Ecto neural progenitor cell (in vitro differentiated cells): ENCODE results near the gene LZTFL1.

Experiments used
- DNase-seq: peaks from one replicate; pipeline ENCODE4 v3.0.0-alpha.2; 2018; ENCODE audit warnings: low spot score

The LZTFL1 gene

GRCh38 chr3:45807681-45808540, 34.0 kb downstream of the LZTFL1 start:
- DNase-seq = no peak

GRCh38 chr3:45807133-45807532, 34.8 kb downstream of the LZTFL1 start:
- no peak for DNase-seq

GRCh38 chr3:45806072-45806471, 35.8 kb downstream of the LZTFL1 start:
- no peak for DNase-seq

GRCh38 chr3:45803252-45803935, 38.5 kb downstream of the LZTFL1 start:
- no peak for DNase-seq

- DNase-seq = no peak
Measured at GRCh38 chr3:45802146-45802545, 39.8 kb downstream of the LZTFL1 start.

GRCh38 chr3:45800611-45801010, 41.3 kb downstream of the LZTFL1 start:
- DNase-seq = no peak

- no peak for DNase-seq
Measured at GRCh38 chr3:45799586-45799985, 42.3 kb downstream of the LZTFL1 start.

GRCh38 chr3:45798034-45798433, 43.9 kb downstream of the LZTFL1 start:
- DNase-seq = no peak

GRCh38 chr3:45796902-45797637, 44.8 kb downstream of the LZTFL1 start:
- no peak for DNase-seq

- DNase-seq = peak; percentile 72
Measured at GRCh38 chr3:45795882-45796765, 45.8 kb downstream of the LZTFL1 start, which contains the start of gene SLC6A20. TSS of gene SLC6A20 (minus strand) at chr3:45796536. CDS start at chr3:45796419, 117 bp downstream.

- no peak for DNase-seq
Measured at GRCh38 chr3:45795509-45795881, 46.4 kb downstream of the LZTFL1 start.

- no peak for DNase-seq
Measured at GRCh38 chr3:45794660-45795059, 47.3 kb downstream of the LZTFL1 start.

GRCh38 chr3:45794177-45794560, 47.8 kb downstream of the LZTFL1 start:
- no peak for DNase-seq

- peak; percentile 10 for DNase-seq
Measured at GRCh38 chr3:45793482-45794176, 48.3 kb downstream of the LZTFL1 start.

- DNase-seq = no peak
Measured at GRCh38 chr3:45792516-45793172, 49.3 kb downstream of the LZTFL1 start.

GRCh38 chr3:45792036-45792435, 49.9 kb downstream of the LZTFL1 start:
- DNase-seq = no peak

GRCh38 chr3:45790596-45790995, 51.3 kb downstream of the LZTFL1 start:
- no peak for DNase-seq

GRCh38 chr3:45789235-45789812, 52.6 kb downstream of the LZTFL1 start:
- no peak for DNase-seq

GRCh38 chr3:45787551-45787950, 54.4 kb downstream of the LZTFL1 start:
- peak; percentile 30 for DNase-seq
